T-helper 1 cell treated with Interleukin-12 subunit alpha and Interleukin-12 subunit beta and Interleukin-4 antibody, amounts not matched to agents 30 μg/mL and 1 μg/mL, for 36 hours (primary cell): ENCODE measurements around the gene ATP6V0D1.
"Not testable (repeated sequence)": the region's sequence is repeated elsewhere in the genome, so short reads cannot be mapped to it uniquely, and the experiment has no call there.

Experiments used
- H3K27ac Mint-ChIP-seq: one replicate; pipeline ENCODE4 v1.8.0; 2021; ENCODE audit warnings: mild to moderate bottlenecking, mixed read lengths
- H3K27me3 Mint-ChIP-seq: one replicate; pipeline ENCODE4 v1.8.0; 2021; ENCODE audit warnings: low read depth, mixed read lengths
- H3K36me3 Mint-ChIP-seq: one replicate; pipeline ENCODE4 v1.8.0; 2021; ENCODE audit warnings: low read depth, mixed read lengths
- H3K4me1 Mint-ChIP-seq: one replicate; pipeline ENCODE4 v1.8.0; 2021; ENCODE audit warnings: low read depth, mixed read lengths
- H3K4me3 Mint-ChIP-seq: one replicate; pipeline ENCODE4 v1.8.0; 2021; ENCODE audit warnings: mild to moderate bottlenecking, moderate library complexity, mixed read lengths
- H3K9me3 Mint-ChIP-seq: one replicate; pipeline ENCODE4 v1.8.0; 2021; ENCODE audit warnings: mixed read lengths

Gene ATP6V0D1

GRCh38 chr16:67516296-67517154 lies 35.6 kb upstream of the ATP6V0D1 start:
- H3K9me3 Mint-ChIP-seq, result no peaks in the 10 kb centered on the region
- H3K27me3 Mint-ChIP-seq, result peaks cover 11% of the 10 kb centered on the region
- no peaks in the 10 kb centered on the region for H3K36me3 Mint-ChIP-seq
- H3K27ac Mint-ChIP-seq, result no peak overlapping the region
- peaks cover 18% of the 10 kb centered on the region for H3K4me1 Mint-ChIP-seq
- H3K4me3 Mint-ChIP-seq, result no peak overlapping the region

- peaks cover 7% of the 10 kb centered on the region for H3K4me1 Mint-ChIP-seq
- H3K36me3 Mint-ChIP-seq, result no peaks in the 10 kb centered on the region
- peak overlapping the region; percentile 58 for H3K27ac Mint-ChIP-seq
- no peak overlapping the region for H3K4me3 Mint-ChIP-seq
- H3K27me3 Mint-ChIP-seq, result peaks cover 4% of the 10 kb centered on the region
- no peaks in the 10 kb centered on the region for H3K9me3 Mint-ChIP-seq
Measured at GRCh38 chr16:67514382-67514828, 33.4 kb upstream of the ATP6V0D1 start.

GRCh38 chr16:67513892-67514291 lies 32.9 kb upstream of the ATP6V0D1 start:
- not testable (repeated sequence) for H3K27ac Mint-ChIP-seq, H3K9me3 Mint-ChIP-seq, H3K4me1 Mint-ChIP-seq

GRCh38 chr16:67509016-67509415 lies 28.1 kb upstream of the ATP6V0D1 start:
- H3K36me3 Mint-ChIP-seq, result peaks cover 5% of the 10 kb centered on the region
- no peaks in the 10 kb centered on the region for H3K9me3 Mint-ChIP-seq
- peaks cover 18% of the 10 kb centered on the region for H3K4me1 Mint-ChIP-seq
- H3K4me3 Mint-ChIP-seq, result no peak overlapping the region
- H3K27ac Mint-ChIP-seq, result no peak overlapping the region
- H3K27me3 Mint-ChIP-seq, result no peaks in the 10 kb centered on the region

More at GRCh38 chr16:67513892-67514291, 32.9 kb upstream of the ATP6V0D1 start:
- H3K27me3 Mint-ChIP-seq, H3K36me3 Mint-ChIP-seq, H3K4me3 Mint-ChIP-seq: not testable (repeated sequence)

- Mint-ChIP-seq H3K9me3 (no peaks in the 10 kb centered on the region), H3K4me3 (no peak overlapping the region), H3K27ac (no peak overlapping the region), H3K36me3 (peaks cover 7% of the 10 kb centered on the region), H3K27me3 (no peaks in the 10 kb centered on the region), H3K4me1 (peaks cover 25% of the 10 kb centered on the region)
Measured at GRCh38 chr16:67506468-67506867, 25.5 kb upstream of the ATP6V0D1 start.

GRCh38 chr16:67504031-67505021 lies 23.4 kb upstream of the ATP6V0D1 start:
- H3K27me3 Mint-ChIP-seq, result no peaks in the 10 kb centered on the region
- no peaks in the 10 kb centered on the region for H3K9me3 Mint-ChIP-seq
- peaks cover 10% of the 10 kb centered on the region for H3K36me3 Mint-ChIP-seq
- H3K27ac Mint-ChIP-seq, result peak overlapping the region; percentile 93
- H3K4me3 Mint-ChIP-seq, result peak overlapping the region; percentile 3
- H3K4me1 Mint-ChIP-seq, result peaks cover 25% of the 10 kb centered on the region

GRCh38 chr16:67499106-67499505 lies 18.1 kb upstream of the ATP6V0D1 start:
- Mint-ChIP-seq H3K9me3 (no peaks in the 10 kb centered on the region), H3K4me3 (no peak overlapping the region), H3K4me1 (peaks cover 15% of the 10 kb centered on the region), H3K27me3 (no peaks in the 10 kb centered on the region), H3K27ac (peak overlapping the region; percentile 8), H3K36me3 (peaks cover 12% of the 10 kb centered on the region)

- Mint-ChIP-seq H3K36me3 (peaks cover 9% of the 10 kb centered on the region), H3K4me1 (peaks cover 6% of the 10 kb centered on the region)
Measured at GRCh38 chr16:67490335-67491096, 9.6 kb upstream of the ATP6V0D1 start.

GRCh38 chr16:67489401-67490083 lies 8.6 kb upstream of the ATP6V0D1 start:
- Mint-ChIP-seq H3K4me1 (peaks cover 4% of the 10 kb centered on the region), H3K9me3 (no peaks in the 10 kb centered on the region), H3K4me3 (no peak overlapping the region), H3K27me3 (no peaks in the 10 kb centered on the region), H3K36me3 (peaks cover 12% of the 10 kb centered on the region), H3K27ac (no peak overlapping the region)

More at GRCh38 chr16:67490335-67491096, 9.6 kb upstream of the ATP6V0D1 start:
- Mint-ChIP-seq H3K4me3 (no peak overlapping the region), H3K27me3 (no peaks in the 10 kb centered on the region), H3K9me3 (no peaks in the 10 kb centered on the region), H3K27ac (peak overlapping the region; percentile 28)

GRCh38 chr16:67487561-67487960 lies 6.6 kb upstream of the ATP6V0D1 start:
- H3K27ac Mint-ChIP-seq, result peak overlapping the region; percentile 19
- not testable (repeated sequence) for H3K4me3 Mint-ChIP-seq, H3K27me3 Mint-ChIP-seq

GRCh38 chr16:67486805-67487204 lies 5.8 kb upstream of the ATP6V0D1 start:
- Mint-ChIP-seq H3K36me3 (peaks cover 19% of the 10 kb centered on the region), H3K4me3 (no peak overlapping the region), H3K4me1 (peaks cover 16% of the 10 kb centered on the region), H3K27me3 (no peaks in the 10 kb centered on the region), H3K9me3 (no peaks in the 10 kb centered on the region), H3K27ac (no peak overlapping the region)

More at GRCh38 chr16:67487561-67487960, 6.6 kb upstream of the ATP6V0D1 start:
- not testable (repeated sequence) for H3K4me1 Mint-ChIP-seq, H3K9me3 Mint-ChIP-seq
- H3K36me3 Mint-ChIP-seq, result peaks cover 16% of the 10 kb centered on the region

GRCh38 chr16:67483731-67484525 lies 3.0 kb upstream of the ATP6V0D1 start:
- Mint-ChIP-seq H3K4me3 (no peak overlapping the region), H3K4me1 (peaks cover 20% of the 10 kb centered on the region), H3K27me3 (no peaks in the 10 kb centered on the region), H3K36me3 (peaks cover 20% of the 10 kb centered on the region), H3K27ac (no peak overlapping the region), H3K9me3 (no peaks in the 10 kb centered on the region)

GRCh38 chr16:67483150-67483549 lies 2.2 kb upstream of the ATP6V0D1 start, which contains the start of gene AGRP:
AGRP (minus strand) TSS chr16:67483547; CDS start chr16:67483398, 149 bp downstream.
- Mint-ChIP-seq H3K36me3 (peaks cover 20% of the 10 kb centered on the region), H3K9me3 (no peaks in the 10 kb centered on the region), H3K27me3 (no peaks in the 10 kb centered on the region), H3K27ac (peak within 1 kb of the TSS; percentile 96), H3K4me3 (peak within 1 kb of the TSS; percentile 91), H3K4me1 (peaks cover 22% of the 10 kb centered on the region)
